Brain microvascular endothelial cell (primary cell): Measurements from ENCODE around the gene CFAP210.

Experiments
- DNase-seq: peaks from one replicate; pipeline ENCODE4 v3.0.0-alpha.2; 2020
- H3K27ac ChIP-seq: fragments of 250-450 bp; sonication (Bioruptor Pico); 2 replicates; pipeline ENCODE4 v1.5.1; 2020; ENCODE audit warnings: mild to moderate bottlenecking, moderate library complexity
- H3K27me3 ChIP-seq: fragments of 250-450 bp; sonication (Bioruptor Pico); replicated peaks from 2 replicates; pipeline ENCODE4 v1.5.1; 2020; ENCODE audit warnings: mild to moderate bottlenecking
- H3K36me3 ChIP-seq: fragments of 250-450 bp; sonication (Bioruptor Pico); replicated peaks from 2 replicates; pipeline ENCODE4 v1.5.1; 2020; ENCODE audit warnings: mild to moderate bottlenecking
- H3K4me3 ChIP-seq: 2 replicates; pipeline ENCODE4 v1.5.1; 2011; ENCODE audit warnings: low read depth, mild to moderate bottlenecking, control low read depth, low read length, moderate library complexity
- in situ Hi-C: cut with HindIII; loops from 2 replicates; pipeline ENCODE4 v1.10.0; 2017; ENCODE audit warnings: low sequenced_read_pairs, low pct_ligation_motif_present
- TF ChIP-seq, protein P1 (sequence below): IDR thresholded peaks from 2 replicates; pipeline ENCODE4 v1.5.1; 2011; ENCODE audit warnings: low read depth, mild to moderate bottlenecking, moderate library complexity, low read length, control low read depth, inconsistent platforms; ENCODE audit errors: missing control alignments

CFAP210 gene

DNA sequence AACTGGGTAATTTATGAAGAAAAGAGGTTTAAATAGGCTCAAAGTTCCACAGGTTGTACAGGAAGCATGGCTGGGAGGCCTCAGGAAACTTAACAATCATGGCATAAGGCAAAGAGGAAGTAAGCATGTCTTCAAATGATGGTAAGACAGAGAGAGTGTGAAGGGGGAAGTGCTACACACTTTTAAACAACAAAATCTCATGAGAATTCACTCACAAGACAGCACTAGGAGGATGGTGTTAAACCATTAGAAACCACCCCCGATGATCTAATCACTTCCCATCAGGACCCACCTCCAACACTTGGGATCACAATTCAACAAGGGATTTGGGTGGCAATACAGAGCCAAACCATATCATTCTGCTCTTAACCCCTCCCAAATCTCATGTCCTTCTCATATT lies 34.9 kb downstream of the CFAP210 start:
- DNase-seq, result no peak
- TF ChIP-seq, protein P1, sequence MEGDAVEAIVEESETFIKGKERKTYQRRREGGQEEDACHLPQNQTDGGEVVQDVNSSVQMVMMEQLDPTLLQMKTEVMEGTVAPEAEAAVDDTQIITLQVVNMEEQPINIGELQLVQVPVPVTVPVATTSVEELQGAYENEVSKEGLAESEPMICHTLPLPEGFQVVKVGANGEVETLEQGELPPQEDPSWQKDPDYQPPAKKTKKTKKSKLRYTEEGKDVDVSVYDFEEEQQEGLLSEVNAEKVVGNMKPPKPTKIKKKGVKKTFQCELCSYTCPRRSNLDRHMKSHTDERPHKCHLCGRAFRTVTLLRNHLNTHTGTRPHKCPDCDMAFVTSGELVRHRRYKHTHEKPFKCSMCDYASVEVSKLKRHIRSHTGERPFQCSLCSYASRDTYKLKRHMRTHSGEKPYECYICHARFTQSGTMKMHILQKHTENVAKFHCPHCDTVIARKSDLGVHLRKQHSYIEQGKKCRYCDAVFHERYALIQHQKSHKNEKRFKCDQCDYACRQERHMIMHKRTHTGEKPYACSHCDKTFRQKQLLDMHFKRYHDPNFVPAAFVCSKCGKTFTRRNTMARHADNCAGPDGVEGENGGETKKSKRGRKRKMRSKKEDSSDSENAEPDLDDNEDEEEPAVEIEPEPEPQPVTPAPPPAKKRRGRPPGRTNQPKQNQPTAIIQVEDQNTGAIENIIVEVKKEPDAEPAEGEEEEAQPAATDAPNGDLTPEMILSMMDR, result no peak
- Histone ChIP-seq H3K27me3 (no peaks in the 10 kb centered on the region), H3K27ac (no peak overlapping the region), H3K36me3 (no peaks in the 10 kb centered on the region), H3K4me3 (no peak overlapping the region)
- in situ Hi-C loops, result no loop called here

DNA sequence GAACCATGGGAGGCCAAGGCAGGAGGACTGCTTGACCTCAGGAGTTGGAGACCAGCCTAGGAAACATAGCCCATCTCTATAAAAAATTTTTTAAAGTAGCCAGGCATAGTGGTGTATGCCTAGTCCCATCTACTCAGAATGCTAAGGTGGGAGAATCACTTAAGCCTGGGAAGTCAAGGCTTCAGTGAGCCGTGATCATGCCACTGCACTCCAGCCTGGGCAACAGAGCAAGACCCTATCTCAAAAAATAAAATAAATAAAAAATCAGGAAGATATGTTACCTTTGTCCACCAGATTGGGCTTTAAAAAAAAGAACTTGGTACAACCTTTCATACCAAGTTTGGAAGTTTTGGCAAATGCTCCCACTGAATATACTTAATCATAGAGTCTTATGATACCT lies 35.3 kb downstream of the CFAP210 start:
- in situ Hi-C loops, result no loop called here
- TF ChIP-seq, protein P1, result no peak
- H3K36me3 ChIP-seq, result no peaks in the 10 kb centered on the region
- no peaks in the 10 kb centered on the region for H3K27me3 ChIP-seq
- H3K4me3 ChIP-seq, result no peak overlapping the region
- H3K27ac ChIP-seq, result no peak overlapping the region
- no peak for DNase-seq

GRCh38 chr2:169656164-169656563 lies 38.0 kb downstream of the CFAP210 start:
- no peaks in the 10 kb centered on the region for H3K27me3 ChIP-seq
- H3K4me3 ChIP-seq, result no peak overlapping the region
- H3K27ac ChIP-seq, result no peak overlapping the region
- in situ Hi-C loops, result no loop called here
- no peaks in the 10 kb centered on the region for H3K36me3 ChIP-seq
- DNase-seq, result no peak
- TF ChIP-seq, protein P1, result no peak

DNA sequence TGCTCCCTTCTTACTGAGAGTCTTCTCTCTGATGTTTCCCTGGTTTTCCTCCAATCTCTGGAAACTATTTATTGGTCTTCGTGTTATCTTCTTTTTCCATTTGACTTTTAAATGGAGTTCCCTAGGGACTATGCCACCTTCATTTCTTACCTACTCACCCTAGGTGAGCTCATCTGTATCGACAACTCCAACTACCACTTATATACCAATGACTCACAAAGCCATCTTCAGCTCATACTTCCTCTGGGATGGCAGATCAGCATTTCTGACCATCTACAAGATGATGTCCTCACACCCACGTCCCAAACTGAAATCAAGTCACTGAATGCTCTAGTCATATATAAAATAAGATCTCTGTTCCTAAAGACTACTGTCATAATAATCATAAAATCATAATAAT lies 40.6 kb downstream of the CFAP210 start:
- Histone ChIP-seq H3K4me3 (no peak overlapping the region), H3K27me3 (no peaks in the 10 kb centered on the region), H3K27ac (no peak overlapping the region), H3K36me3 (no peaks in the 10 kb centered on the region)
- in situ Hi-C loops, result no loop called here
- DNase-seq, result no peak
- TF ChIP-seq, protein P1, result no peak

DNA sequence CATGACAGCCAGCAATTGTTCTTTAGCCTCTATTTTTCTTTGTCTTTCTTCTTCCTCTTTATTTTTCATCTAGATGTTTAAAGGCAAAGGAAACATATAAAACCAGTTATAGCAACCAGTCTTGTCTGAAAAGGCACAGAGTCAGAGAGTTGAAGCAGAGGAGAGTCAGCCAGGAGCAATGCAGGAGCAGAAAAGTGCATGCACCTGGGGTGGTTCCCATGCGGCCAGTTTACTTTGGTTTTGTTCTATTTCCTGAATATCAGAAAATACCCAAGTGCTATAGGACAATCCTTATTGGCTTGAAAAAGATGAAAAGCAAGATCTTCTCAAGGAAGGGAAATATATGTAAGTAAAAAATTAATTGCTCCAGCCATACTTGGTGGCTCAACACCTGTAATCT lies 44.9 kb downstream of the CFAP210 start:
- Histone ChIP-seq H3K36me3 (no peaks in the 10 kb centered on the region), H3K27ac (no peak overlapping the region), H3K27me3 (no peaks in the 10 kb centered on the region), H3K4me3 (no peak overlapping the region)
- no peak for DNase-seq
- in situ Hi-C loops, result no loop called here
- TF ChIP-seq, protein P1, result no peak

DNA sequence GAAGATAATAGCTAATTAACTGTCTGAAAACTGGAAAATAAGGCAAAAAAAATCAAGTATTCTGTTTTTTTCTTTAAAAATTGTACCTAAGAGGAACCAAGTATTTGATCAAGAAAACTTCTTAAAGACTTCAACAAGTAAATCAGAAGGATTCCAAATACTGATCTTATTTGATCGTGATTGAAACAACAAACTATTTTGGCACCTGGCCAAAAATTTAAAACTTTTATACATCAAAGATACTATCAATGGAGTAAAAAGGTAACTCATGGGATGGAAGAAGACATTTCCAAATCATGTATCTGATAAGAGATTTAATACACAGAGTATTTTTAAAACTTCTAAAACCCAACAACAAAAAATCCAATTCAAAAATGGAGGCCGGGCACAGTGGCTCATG lies 46.7 kb downstream of the CFAP210 start:
- H3K27me3 ChIP-seq, result no peaks in the 10 kb centered on the region
- TF ChIP-seq, protein P1, result no peak
- no peak overlapping the region for H3K4me3 ChIP-seq
- no peak overlapping the region for H3K27ac ChIP-seq
- in situ Hi-C loops, result no loop called here
- no peaks in the 10 kb centered on the region for H3K36me3 ChIP-seq
- DNase-seq, result no peak
